Prostate gland (tissue), 2 donors: ENCODE data around the gene LAIR1. TPM values are rescaled to one million over a fixed set of nuclear protein-coding genes. Genes with fewer than 3 reads are reported as not detected.
A peak's percentile ranks its signal among the peaks of the same experiment; 100 is the strongest.
"Not testable (repeated sequence)": the region's sequence is repeated elsewhere in the genome, so short reads cannot be mapped to it uniquely, and the experiment has no call there.

Source experiments
- DNase-seq: peaks from one replicate; pipeline ENCODE4 v3.0.0-alpha.2; 2019; ENCODE audit warnings: low spot score
- H3K27ac ChIP-seq, 2 donors: fragments of 200-600 bp; sonication (generic); 2 replicates each; pipeline ENCODE4 v1.5.1; 2017 to 2019
- H3K27me3 ChIP-seq: fragments of 200-600 bp; sonication (generic); replicated peaks from 2 replicates; pipeline ENCODE4 v1.5.1; 2019; ENCODE audit not compliant: insufficient read depth
- H3K36me3 ChIP-seq, 2 donors: fragments of 200-600 bp; sonication (generic); 1 replicate in 1 of 2; 2 replicates in 1 of 2; pipeline versions ENCODE4 v1.5.1 to v1.8.1; 2017 to 2019
- H3K4me1 ChIP-seq: fragments of 200-600 bp; sonication (generic); replicated peaks from 2 replicates; pipeline ENCODE4 v1.5.1; 2019
- H3K4me3 ChIP-seq, 2 donors: fragments of 200-600 bp; sonication (generic); 2 replicates each; pipeline ENCODE4 v1.5.1; 2017 to 2019
- H3K9me3 ChIP-seq: fragments of 200-600 bp; sonication (generic); 2 replicates; pipeline ENCODE4 v1.5.1; 2017
- CTCF ChIP-seq, 4 experiments: fragments of 200-600 bp in 2 of 4; fragments of 450-650 bp in 2 of 4; sonication (generic) in 2 of 4; IDR thresholded peaks; 1 replicate in 3 of 4; 2 replicates in 1 of 4; pipeline ENCODE4 v1.5.1; 2016 to 2019; ENCODE audit warnings: antibody characterized with exemption in 4 of 4, mild to moderate bottlenecking in 2 of 4, moderate library complexity in 2 of 4
- POLR2A ChIP-seq: fragments of 450-650 bp; IDR thresholded peaks from one replicate; pipeline ENCODE4 v1.6.1; 2016; ENCODE audit warnings: antibody characterized with exemption, mild to moderate bottlenecking
- POLR2AphosphoS5 ChIP-seq: sonication (generic); formaldehyde crosslinking; IDR thresholded peaks from one replicate; pipeline ENCODE4 v1.6.1; 2017; ENCODE audit warnings: antibody characterized with exemption
- WGBS: methylation state at CpG from one replicate; pipeline ENCODE4 v1.1.5; 2018; 5-methylcytosine and 5-hydroxymethylcytosine counted together
- intact Hi-C: fragments of 100-400 bp; cut with DNase I; formaldehyde crosslinking; loops from one replicate; pipeline ENCODE4 v1.14.2; 2022
- total RNA-seq, 2 donors: library from RNA; depleted of rRNA; stranded (reverse); fragments of >200 nt; gene quantifications; one replicate each; pipeline ENCODE4 v1.1.0, GENCODE V29; 2016

LAIR1 gene
- total RNA-seq, 2 donors from 2014 or later = 7.2 to 19.7 TPM

GRCh38 chr19:54389553-54389952 is 24.8 kb upstream of the LAIR1 start:
- H3K27me3 ChIP-seq = peaks cover 6% of the 10 kb centered on the region
- intact Hi-C loops = no loop called here

GRCh38 chr19:54388802-54389139 is 24.0 kb upstream of the LAIR1 start:
- Histone ChIP-seq H3K36me3 (no peaks in the 10 kb centered on the region), H3K4me3 (peak overlapping the region in 1 of 2 donors; percentile 23), H3K27me3 (no peaks in the 10 kb centered on the region), H3K27ac (no peak overlapping the region), H3K9me3 (no peaks in the 10 kb centered on the region), H3K4me1 (no peaks in the 10 kb centered on the region)
- 16% methylated on average over 9 of the region's 9 CpGs for WGBS
- TF ChIP-seq POLR2A = no peak
- no peak for TF ChIP-seq POLR2AphosphoS5
- TF ChIP-seq CTCF (IDR thresholded peaks at IDR 0.05) = no peak
- no peak for DNase-seq
- intact Hi-C loops = no loop called here

More at GRCh38 chr19:54389553-54389952, 24.8 kb upstream of the LAIR1 start:
- no peak overlapping the region for H3K27ac ChIP-seq
- 69% methylated on average over 4 of the region's 4 CpGs for WGBS
- H3K9me3 ChIP-seq = no peaks in the 10 kb centered on the region
- TF ChIP-seq CTCF (IDR thresholded peaks at IDR 0.05) (no peak), POLR2AphosphoS5 (no peak), POLR2A (no peak)
- DNase-seq = no peak
- H3K4me3 ChIP-seq = no peak overlapping the region
- H3K4me1 ChIP-seq = no peaks in the 10 kb centered on the region
- H3K36me3 ChIP-seq = no peaks in the 10 kb centered on the region

- no peaks in the 10 kb centered on the region for H3K27me3 ChIP-seq
- DNase-seq = no peak
Observed at GRCh38 chr19:54387991-54388801, 23.5 kb upstream of the LAIR1 start.

GRCh38 chr19:54383330-54383729 is 18.6 kb upstream of the LAIR1 start:
- H3K9me3 ChIP-seq = no peaks in the 10 kb centered on the region
- no peaks in the 10 kb centered on the region for H3K4me1 ChIP-seq
- 65% methylated on average over 4 of the region's 4 CpGs for WGBS
- DNase-seq = no peak
- intact Hi-C loops = no loop called here
- no peak for TF ChIP-seq POLR2AphosphoS5
- no peak for TF ChIP-seq CTCF (IDR thresholded peaks at IDR 0.05)
- TF ChIP-seq POLR2A = no peak
- no peak overlapping the region for H3K4me3 ChIP-seq
- no peaks in the 10 kb centered on the region for H3K27me3 ChIP-seq
- no peaks in the 10 kb centered on the region for H3K36me3 ChIP-seq
- H3K27ac ChIP-seq = no peak overlapping the region

More at GRCh38 chr19:54387991-54388801, 23.5 kb upstream of the LAIR1 start:
- TF ChIP-seq POLR2A (no peak), POLR2AphosphoS5 (no peak), CTCF (IDR thresholded peaks at IDR 0.05) (no peak)
- H3K27ac ChIP-seq = no peak overlapping the region
- peak overlapping the region; percentile 6 to 23 for H3K4me3 ChIP-seq
- WGBS = 5% methylated on average over 36 of the region's 36 CpGs
- no peaks in the 10 kb centered on the region for H3K4me1 ChIP-seq
- no peaks in the 10 kb centered on the region for H3K9me3 ChIP-seq
- intact Hi-C loops = no loop called here
- H3K36me3 ChIP-seq = no peaks in the 10 kb centered on the region

- 74% methylated on average over 13 of the region's 13 CpGs for WGBS
- H3K4me3 ChIP-seq, DNase-seq, H3K9me3 ChIP-seq, H3K4me1 ChIP-seq, H3K27me3 ChIP-seq, H3K27ac ChIP-seq, intact Hi-C loops, H3K36me3 ChIP-seq: not testable (repeated sequence)
Observed at GRCh38 chr19:54382041-54382440, 17.3 kb upstream of the LAIR1 start.
